Measurements from ENCODE around the gene RBM12.
"Not testable (repeated sequence)": the region's sequence is repeated elsewhere in the genome, so short reads cannot be mapped to it uniquely, and the experiment has no call there.

- not testable (repeated sequence) for TF ChIP-seq EZH2 (IDR thresholded peaks at IDR 0.05; ENCODE audit: insufficient read depth, low read length); CTCF (IDR thresholded peaks at IDR 0.05; ENCODE audit: insufficient read depth, low read depth, low read length)
These were observed 48.4 kb upstream of the RBM12 start for GRCh38 chr20:35713120-35713519.

Measured in astrocyte (in vitro differentiated cells and primary cell).